NK-92 treated with Interleukin-12 subunit alpha and Interleukin-12 subunit beta, amount 100 ng/mL, for 24 hours (cell line): ENCODE measurements around the gene SECISBP2L.
"Not testable (repeated sequence)": the region's sequence is repeated elsewhere in the genome, so short reads cannot be mapped to it uniquely, and the experiment has no call there.

Experiments used
- DNase-seq: peaks from one replicate; lab custom pipeline; 2025; lab: John Stamatoyannopoulos, UW

The SECISBP2L gene

DNA sequence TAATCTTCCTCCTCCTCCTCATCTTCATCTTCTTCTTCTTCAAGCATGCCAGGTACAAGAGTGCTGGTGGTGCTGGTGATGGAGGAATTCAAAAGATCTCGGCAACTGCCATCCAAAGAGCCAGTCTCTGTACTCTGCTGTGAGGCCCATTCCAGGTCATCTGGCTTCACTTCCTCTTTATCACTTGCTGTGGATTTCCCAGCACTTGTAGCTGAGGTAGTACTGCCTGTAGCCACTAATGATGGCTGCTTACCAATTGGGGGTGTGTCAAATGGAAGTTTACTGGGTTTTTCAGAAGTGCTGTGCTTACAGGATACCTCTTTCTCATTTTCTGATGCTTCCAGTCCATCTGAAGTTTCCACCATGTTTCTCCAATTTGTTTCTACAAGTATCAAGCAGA lies 53.7 kb downstream of the SECISBP2L start:
- no peak for DNase-seq

DNA sequence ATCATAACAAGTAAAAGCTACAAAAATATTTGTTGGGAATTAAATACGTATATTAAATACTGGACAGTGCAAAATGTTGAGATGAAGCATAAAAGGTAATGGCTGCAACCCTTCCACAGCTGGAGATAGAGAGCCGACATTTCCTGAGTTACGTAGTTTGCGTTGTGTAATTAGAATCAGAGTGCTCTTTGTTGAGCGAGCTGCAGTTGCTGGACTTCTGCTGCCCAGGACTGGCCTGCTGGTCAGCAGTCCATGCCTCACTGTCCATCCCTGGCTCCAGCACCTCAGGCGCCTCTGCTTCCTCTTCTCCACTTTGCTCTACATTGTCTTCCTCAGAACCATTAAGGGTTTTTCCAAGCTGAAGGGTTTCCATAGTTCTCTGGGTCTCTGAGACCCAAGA lies 54.1 kb downstream of the SECISBP2L start:
- no peak for DNase-seq

DNA sequence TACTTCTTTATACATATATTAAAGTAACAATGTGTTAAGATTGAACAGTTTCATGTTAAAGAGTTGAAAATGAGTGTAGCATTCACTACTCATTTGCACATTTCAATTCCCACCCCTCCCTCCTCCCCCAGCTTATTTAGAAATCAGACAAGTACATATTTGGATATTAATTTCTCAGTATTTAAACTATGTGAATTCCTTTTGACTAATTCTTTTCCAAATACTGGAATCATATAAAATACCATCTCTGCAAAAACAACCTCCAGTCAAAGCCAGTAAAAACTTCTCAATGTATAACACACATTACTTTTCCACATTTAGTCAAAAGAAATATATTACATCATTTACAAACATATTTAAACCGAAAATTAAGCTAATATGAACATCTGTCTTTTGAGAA lies 57.1 kb downstream of the SECISBP2L start:
- no peak for DNase-seq

DNA sequence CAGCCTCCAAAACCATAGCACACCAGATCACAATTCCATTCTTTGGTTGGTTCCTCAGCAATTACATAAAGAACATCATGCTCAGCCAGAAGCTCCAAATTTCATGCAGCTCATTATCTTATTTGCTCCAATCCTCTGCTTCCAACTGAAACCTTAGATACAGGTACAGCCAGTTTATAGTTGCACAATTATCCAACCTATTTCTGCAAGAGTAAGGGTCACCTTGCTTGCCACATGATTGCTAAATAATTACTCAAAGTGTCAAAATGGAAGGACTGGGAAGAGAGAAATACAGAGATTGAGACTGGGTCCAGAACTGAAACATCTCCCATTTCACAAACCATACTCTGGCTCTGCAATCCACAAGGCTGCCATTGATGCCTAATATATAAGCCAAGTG lies 59.1 kb downstream of the SECISBP2L start:
- DNase-seq: no peak

DNA sequence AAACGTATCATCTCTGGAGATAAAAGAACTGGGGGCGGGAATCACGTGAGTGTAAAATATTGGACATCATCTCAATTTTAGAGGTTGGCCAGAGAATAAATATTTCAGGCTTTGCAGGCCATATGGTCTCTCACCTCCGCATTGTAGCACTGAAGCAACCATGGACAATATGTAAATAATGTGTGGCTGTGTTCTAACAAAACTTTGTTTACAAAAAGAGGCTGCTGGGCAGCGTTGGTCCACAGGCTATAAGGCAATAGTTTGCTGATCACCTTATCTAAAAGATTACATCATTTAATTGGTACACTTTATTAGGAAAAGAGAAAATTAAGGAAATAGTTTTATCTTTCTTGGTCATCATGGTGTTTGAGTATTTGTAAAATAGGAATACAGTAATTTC lies 60.0 kb downstream of the SECISBP2L start:
- no peak for DNase-seq

DNA sequence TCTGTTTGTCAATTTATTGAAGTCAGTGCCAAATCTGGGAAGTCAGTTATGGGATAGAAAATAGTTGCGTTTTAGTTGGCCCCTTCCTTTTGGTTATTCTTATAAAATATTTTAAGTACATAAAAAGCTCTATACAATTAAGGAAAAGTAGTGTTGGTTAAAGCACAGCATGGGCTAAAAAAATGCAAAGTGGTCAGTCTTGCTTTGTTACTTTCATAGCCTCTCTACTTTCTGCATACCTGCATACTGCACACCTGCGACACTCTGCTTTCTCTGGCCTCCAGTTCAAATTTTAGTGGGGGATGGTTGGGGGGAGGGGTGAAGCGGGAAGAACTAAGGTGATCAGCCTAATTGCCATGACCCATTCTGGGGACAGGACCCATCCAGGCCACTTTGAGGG lies 60.7 kb downstream of the SECISBP2L start:
- DNase-seq: no peak

DNA sequence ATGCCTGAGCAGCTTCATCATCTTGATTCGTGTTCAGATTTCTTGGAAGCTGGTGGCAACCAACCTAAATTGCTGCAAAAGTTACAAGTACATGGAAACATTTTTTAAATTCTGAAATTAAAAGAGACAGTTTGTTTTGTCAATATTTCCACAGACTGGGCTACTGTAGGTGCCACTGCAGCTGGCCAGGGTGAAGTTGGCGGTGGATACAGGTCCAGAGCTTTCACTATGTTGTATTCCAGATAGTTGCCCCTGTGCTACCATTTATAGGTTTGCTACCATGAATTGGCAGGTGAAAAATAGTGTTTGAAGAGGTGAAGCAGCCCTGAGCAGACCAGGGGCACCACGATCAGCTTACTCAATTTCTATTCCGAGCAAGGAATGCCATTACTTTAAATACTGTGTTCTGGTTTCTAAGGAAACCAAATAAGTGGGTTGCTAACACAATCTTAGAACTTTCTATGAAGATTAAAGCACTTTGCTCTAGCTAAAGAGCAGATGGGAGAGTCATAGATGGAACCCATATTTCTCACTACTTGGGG lies 61.4 kb downstream of the SECISBP2L start:
- no peak for DNase-seq

DNA sequence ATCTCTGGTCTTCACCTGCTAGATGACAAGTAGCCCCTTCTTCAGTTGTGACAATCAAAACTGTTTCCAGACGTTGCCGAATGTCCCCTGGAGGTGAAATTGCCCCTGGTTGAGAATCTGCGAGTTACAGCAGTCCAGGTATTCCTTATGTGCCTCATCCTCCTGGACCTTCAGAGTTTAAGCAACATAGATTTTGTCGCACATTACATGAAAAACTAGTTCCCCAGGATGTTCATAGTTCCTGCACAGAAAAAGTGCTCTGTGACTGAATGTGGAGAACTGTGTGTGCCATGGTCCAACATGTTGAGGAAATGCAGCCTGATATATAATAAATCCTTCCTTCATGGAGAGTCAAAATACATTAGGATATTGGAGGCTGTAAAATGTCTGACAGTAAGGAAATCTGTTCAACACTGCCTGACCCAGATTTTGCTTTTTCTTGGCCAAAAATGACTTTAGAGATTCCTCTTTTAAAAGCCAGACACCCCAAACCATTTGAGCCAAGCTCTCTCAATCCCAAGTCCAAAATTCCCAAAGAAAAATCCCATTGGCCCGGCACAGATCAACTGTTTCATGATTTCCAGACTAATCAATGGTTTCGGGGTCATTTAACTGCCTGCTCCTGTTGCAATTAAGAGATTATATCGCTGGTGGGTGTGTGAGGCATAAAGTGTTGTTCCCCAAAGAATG lies 62.1 kb downstream of the SECISBP2L start:
- no peak for DNase-seq

DNA sequence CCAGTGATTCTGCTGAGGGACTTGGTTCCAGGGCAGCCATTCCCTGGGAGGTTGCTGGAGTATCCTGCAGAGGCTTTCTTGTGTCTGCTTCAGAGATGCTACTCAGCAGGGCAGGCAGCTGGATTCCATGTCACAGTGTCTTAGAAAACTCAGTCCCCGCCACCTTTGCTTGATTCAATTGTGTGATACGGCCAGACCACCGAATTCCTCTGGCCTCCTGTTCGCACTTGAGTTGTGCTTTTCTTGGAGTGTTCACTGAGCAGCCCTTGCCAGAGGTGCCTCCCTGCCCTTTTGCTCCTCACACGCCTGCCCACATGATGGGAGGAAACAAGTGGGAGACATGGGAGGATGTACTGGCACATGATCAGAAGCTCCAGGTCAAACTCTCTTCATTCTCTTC lies 62.9 kb downstream of the SECISBP2L start:
- DNase-seq: no peak

DNA sequence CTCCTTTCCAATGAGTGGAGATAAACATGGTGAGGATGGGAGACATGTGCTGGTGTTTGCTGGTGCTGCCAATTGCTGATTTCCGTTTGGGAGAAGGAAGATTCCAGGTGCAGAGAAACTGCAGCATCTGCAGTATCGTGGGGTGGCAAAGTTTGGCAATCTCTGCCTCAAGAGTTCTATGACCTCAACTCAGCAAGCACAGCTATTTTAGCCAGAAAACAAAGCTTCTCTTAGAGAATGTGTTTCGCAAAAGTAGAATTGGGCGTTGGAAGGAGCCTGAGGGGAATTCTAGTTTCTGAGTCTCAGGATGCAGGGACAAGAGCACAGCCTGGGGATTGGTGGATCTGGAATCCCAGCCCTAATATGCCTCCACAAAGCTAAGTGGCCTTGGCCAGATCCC lies 64.3 kb downstream of the SECISBP2L start:
- DNase-seq: no peak

DNA sequence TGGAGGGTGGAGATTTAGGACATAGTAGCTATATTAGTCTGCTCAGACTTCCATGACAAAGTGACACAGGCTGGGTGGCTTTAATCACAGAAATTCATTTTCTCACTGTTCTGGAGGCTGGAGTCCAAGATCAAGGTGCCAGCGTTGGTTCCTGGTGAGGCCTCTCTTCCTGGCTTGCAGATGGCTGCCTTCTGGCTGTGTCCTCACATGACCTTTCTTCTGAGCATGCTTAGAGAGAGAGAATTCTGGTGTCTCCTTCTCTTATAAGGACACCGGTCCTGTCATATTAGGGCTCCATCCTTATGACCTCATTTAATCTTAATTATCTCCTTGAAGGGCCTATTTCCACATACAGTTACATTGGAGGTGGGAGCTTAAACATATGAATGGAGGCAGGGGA lies 67.6 kb downstream of the SECISBP2L start:
- no peak for DNase-seq

DNA sequence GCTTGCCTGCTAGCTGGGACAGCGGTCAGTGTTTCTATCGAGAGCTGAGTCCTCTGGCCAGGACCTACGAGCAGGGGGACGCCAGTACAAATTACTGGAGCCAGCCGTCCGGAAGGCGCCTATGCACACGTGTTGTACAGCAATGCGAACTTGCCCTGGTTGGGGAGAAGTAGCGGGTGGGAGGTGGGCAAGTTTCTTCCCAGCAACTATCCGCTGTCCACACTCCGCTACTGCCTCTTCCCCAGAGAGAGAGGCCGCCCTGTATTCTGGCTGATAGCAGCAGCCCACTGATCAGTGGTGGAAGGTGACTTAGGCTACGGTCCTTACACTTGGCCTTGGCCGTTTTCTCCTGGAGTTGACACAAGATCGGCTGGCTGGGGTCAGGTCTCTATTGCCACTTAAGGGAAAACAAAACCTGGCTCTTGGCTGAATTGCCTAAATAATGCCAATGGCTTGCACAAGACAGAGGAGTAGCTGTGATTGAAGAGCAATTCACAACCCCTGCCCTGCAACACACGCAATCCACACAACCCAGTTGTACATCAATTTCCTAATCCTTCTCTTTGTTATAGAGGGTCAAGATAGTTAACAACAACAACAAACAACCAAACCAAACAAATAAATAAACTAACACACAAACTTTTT lies 69.7 kb downstream of the SECISBP2L start:
- DNase-seq: no peak

DNA sequence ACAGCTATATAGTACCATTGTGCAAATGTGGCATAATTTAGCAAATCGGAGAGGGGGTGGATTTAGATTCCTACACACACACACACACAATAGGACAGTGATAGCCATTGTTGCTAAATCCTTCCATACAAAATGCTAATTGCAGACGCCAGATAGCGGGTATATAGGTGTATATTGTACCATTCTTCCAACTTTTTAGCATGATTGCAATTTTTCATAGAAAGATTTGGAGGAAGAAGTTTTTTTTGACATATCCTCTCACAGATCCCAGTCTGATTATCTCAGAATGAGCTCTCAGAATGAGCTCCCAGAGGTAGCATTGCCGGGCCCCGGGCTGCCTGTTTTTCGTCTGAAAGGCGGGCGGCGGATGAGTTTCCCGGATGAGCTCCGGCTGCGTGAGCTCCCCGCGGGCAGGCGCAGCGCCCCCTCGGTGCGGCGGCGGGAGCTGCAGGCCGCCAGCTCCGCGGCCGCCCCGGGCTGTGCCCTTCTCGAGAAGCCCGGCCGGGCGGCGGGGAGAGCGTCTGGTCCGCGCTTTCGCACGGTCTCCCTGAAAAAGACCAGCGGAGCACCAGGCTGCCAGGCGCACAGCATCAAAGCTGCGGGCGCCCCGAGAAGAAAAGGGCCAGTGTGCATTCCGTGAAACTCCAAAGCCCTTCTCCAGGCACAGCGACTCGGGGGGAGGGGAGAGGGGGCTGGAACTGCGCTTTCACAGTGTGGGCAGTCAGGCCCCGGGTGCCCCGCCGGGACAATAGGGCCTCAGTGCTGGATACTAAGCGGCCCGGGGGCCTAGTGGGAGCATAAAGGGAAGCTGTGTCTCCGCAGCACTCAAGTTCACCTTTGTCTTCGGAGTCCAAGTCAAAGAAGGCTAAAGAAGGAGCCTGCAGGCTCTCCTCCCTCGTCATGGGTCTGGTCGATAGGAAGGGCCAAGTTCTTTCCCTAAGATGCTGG lies 70.5 kb downstream of the SECISBP2L start:
- peak; percentile 57 for DNase-seq

DNA sequence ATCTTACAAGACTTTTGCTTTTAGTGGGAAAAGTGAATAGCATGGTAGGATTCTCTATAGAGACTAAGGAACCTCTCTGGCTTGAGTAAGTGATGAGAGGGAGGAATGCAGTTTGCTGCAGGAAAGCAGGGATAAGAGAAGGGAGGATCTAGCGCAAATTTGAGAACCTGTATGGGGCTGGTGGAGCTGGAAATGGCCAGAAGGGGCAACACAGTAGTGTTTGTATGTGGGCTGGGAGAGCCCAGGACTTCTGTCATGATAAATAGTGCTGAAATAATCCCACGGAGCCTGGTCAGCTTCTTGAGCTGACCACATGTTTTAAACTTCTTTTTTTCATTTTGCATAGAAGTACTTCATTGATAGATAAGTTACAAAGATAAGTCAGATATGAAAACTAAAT lies 71.4 kb downstream of the SECISBP2L start:
- DNase-seq: no peak

DNA sequence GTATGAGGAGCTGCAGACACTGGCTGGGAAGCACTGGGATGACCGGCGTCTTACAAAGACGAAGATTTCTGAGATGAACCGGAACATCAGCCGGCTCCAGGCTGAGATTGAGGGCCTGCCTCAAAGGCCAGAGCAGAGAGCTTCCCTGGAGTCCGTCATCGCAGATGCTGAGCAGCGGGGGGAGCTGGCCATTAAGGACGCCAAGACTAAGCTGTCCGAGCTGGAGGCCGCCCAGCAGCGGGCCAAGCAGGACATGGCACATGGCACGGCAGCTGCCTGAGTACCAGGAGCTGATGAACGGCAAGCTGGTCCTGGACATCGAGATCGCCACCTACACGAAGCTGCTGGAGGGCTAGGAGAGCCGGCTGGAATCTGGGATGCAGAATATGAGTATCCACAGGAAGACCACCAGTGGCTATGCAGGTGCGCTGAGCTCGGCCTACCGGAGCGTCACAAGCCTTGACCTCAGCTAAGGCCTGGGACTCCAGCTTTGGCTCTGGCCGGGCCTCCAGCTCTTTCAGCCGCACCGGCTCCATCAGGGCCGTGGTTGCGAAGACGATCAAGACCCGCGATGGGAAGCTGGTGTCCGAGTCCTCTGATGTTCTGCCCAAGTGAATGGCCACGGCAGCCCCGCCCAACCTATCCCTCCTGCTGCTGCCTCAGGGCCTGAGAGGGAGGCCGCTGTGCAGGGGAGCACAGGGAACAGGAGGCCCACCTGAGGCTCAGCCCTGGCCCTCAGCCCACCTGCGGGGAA lies 73.3 kb downstream of the SECISBP2L start:
- no peak for DNase-seq

DNA sequence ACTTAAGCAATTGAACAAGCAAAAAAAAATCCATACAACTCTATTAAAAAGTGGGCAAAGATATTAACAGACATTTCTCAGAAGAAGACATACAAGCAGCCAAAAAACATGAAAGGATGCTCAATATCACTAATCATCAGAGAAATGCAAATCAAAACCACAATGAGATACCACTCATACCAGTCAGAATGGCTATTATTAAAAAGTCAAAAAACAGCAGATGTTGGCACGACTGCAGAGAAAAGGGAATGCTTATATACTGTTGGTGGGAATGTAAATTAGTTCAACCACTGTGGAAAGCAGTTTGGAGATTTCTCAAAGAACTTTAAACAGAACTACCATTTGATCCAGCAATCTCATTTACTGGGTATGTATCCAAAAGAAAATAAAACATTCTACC lies 75.3 kb downstream of the SECISBP2L start:
- DNase-seq: not testable (repeated sequence)

DNA sequence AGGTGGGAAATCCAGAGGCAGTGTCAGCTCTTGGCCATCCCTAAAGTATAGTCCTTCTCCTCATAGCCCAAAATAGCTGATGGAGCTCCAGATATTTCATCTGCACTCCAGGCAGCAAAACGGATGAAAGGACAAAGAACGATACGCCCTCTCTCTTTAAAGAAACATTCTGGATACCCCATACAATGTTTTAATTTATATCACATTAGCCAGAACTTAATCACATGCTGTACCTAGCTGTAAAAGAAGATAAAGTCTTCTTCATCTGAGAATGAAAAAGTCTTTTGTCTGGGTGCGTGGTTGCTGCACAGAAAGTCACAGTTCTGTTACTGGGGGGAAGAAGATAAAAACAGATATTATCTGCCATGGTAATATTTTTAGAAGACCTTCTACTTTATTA lies 78.2 kb downstream of the SECISBP2L start:
- DNase-seq: no peak

DNA sequence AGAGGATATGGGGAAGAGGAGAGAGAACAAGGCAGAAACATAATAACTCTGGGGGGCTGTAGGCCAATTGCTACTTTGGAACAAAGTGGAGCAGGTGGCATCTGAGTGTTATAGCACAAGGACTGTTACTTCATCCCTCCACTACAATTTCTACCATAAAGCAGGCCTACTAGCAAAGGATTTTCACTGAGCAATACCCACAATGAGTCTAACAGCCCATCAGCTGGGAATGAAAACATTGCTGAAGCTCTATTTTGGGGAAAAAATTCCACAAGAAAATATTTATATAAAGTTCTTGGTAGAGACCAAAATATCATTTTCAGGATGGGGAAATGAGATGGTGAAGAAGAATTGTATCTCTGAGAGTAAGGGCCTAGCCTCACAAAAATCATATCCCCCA lies 78.9 kb downstream of the SECISBP2L start:
- no peak for DNase-seq

DNA sequence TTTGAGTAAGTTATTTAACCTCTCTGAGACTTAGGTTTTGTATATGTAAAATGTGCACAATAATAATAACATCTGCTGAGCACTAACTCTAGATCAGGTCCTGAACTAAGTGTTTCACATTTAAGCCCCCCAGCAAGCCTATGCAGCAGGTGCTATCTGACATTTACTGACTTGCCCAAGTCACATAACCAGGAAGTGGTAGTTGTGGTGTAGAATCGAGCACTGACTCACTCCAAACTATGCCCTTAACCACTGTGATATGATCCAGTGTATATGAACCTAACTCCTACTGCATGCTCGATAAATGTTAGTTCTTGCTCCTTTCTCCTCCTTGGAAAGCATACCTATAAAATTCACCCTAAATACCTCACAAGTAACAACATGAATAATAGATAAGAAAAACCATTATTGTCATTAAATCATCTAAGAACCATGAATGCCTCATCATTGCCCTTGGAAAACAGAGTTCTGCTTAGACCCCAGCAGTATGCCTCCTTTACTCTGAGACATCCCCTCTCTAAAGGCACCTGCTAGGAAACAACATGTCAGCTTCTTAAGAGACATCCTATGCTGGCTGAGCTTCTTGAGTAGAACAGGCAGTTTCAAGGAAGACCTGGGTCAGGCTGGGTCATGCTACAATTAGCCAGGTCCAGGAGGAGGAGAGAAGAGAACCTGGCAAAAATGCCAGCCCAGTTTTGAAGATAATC lies 79.5 kb downstream of the SECISBP2L start:
- DNase-seq: peak; percentile 60

DNA sequence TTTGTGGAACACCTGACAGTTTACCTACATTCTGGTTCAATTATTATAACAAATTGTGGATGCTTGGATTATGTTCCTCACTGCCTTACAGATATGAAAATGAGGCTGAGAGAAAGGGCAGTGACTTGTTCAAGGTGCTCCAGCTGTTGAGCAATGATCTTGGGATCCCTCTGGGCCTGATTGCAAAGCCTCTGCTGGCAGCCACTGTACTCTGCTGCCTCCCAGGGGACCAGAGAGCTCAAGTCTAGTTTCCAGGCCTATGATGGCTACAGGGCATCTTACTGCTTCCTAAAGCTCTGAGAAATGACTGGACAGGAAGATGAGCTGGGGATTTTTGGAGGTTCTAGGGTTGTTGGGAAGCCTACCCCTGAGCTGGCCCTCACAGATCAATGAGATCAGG lies 80.3 kb downstream of the SECISBP2L start:
- DNase-seq: peak; percentile 44

DNA sequence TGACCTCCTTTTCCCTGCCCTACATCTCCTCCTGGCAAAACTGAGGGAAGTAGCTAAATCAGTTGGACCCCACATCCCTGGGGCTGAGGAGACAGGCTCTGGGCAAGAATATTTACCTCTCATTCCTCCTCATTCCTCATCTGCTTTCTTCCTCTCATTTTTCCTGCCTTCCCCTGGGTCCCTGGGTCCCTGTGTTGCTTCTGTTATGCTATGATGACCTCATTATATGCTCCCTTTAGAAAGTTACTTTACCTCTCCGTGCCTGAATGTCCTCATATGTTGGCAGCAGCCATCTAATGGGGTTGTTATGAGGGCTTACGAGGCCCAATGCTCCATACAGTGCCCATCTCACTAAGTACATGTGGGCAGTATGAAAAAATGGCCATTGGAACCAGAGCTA lies 81.3 kb downstream of the SECISBP2L start:
- DNase-seq: no peak
